DND-41 (cell line): Measurements from ENCODE around the gene NFATC3.
"Not testable (repeated sequence)": the region's sequence is repeated elsewhere in the genome, so short reads cannot be mapped to it uniquely, and the experiment has no call there.

Experiments used
- ATAC-seq: fragments of 200-7000 bp; cut with Tn5 transposase; 3 replicates; pipeline ENCODE4 v1.9.1; 2021; ENCODE audit warnings: low read depth; ENCODE audit not compliant: insufficient read depth
- DNase-seq: peaks from one replicate; pipeline ENCODE4 v3.0.0-alpha.2; 2020
- H2AFZ ChIP-seq: 2 replicates; pipeline ENCODE4 v1.6.0; 2012; ENCODE audit warnings: low read depth, low read length
- H3K27ac ChIP-seq: 2 replicates; pipeline ENCODE4 v1.5.1; 2012; ENCODE audit warnings: low read length, inconsistent platforms
- H3K27me3 ChIP-seq: fragments of 200-600 bp; sonication (generic); 2 replicates; pipeline ENCODE4 v1.6.0; 2012; ENCODE audit warnings: low read length, mild to moderate bottlenecking, inconsistent platforms; ENCODE audit not compliant: insufficient read depth, poor library complexity
- H3K36me3 ChIP-seq: 2 replicates; pipeline ENCODE4 v1.5.1; 2012; ENCODE audit warnings: low read length, inconsistent platforms; ENCODE audit not compliant: insufficient read depth
- H3K4me1 ChIP-seq: 2 replicates; pipeline ENCODE4 v1.5.1; 2012; ENCODE audit warnings: mild to moderate bottlenecking, low read length; ENCODE audit not compliant: insufficient read depth
- H3K4me2 ChIP-seq: 2 replicates; pipeline ENCODE4 v1.6.0; 2012; ENCODE audit warnings: mild to moderate bottlenecking, moderate library complexity, low read length, inconsistent platforms; ENCODE audit not compliant: insufficient read depth
- H3K4me3 ChIP-seq, 2 experiments: fragments of 200-600 bp in 1 of 2; shearing (Covaris generic) in 1 of 2; 2 replicates each; pipeline ENCODE4 v1.5.1; 2012 to 2016; ENCODE audit warnings: inconsistent platforms in 2 of 2, low read length in 2 of 2, mild to moderate bottlenecking in 2 of 2, low read depth in 1 of 2, moderate library complexity in 1 of 2
- H3K79me2 ChIP-seq: 2 replicates; pipeline ENCODE4 v1.6.0; 2012; ENCODE audit warnings: low read length, inconsistent platforms; ENCODE audit not compliant: insufficient read depth
- H3K9ac ChIP-seq: 2 replicates; pipeline ENCODE4 v1.6.0; 2012; ENCODE audit warnings: low read depth, mild to moderate bottlenecking, inconsistent platforms, low read length, moderate library complexity
- H3K9me3 ChIP-seq: 2 replicates; pipeline ENCODE4 v1.5.1; 2012; ENCODE audit warnings: low read length, moderate library complexity, mild to moderate bottlenecking, inconsistent platforms; ENCODE audit not compliant: insufficient read depth, severe bottlenecking
- H4K20me1 ChIP-seq: 2 replicates; pipeline ENCODE4 v1.6.0; 2012; ENCODE audit warnings: low read length; ENCODE audit not compliant: insufficient read depth
- EZH2 ChIP-seq: IDR thresholded peaks from 3 replicates; pipeline ENCODE4 v1.6.1; 2012; ENCODE audit warnings: borderline replicate concordance, low read depth, mild to moderate bottlenecking, moderate library complexity, low read length, inconsistent platforms; ENCODE audit not compliant: severe bottlenecking
- TF ChIP-seq, protein P1 (sequence below): IDR thresholded peaks from 2 replicates; pipeline ENCODE4 v1.5.1; 2012; ENCODE audit warnings: borderline replicate concordance, low read length, moderate library complexity, mild to moderate bottlenecking; ENCODE audit not compliant: poor library complexity, severe bottlenecking; ENCODE audit errors: extremely low read depth

The NFATC3 gene

GRCh38 chr16:68100488-68100887 is 15.3 kb downstream of the NFATC3 start:
- DNase-seq (no peak), ATAC-seq (no peak)
- no peak overlapping the region for H3K9ac ChIP-seq
- no peak overlapping the region for H3K4me2 ChIP-seq
- no peak overlapping the region for H2AFZ ChIP-seq
- H4K20me1 ChIP-seq = peaks cover 41% of the 10 kb centered on the region
- H3K27me3 ChIP-seq = no peaks in the 10 kb centered on the region
- H3K4me3 ChIP-seq = no peak overlapping the region
- no peaks in the 10 kb centered on the region for H3K4me1 ChIP-seq
- TF ChIP-seq EZH2 = no peak
- TF ChIP-seq, protein P1, sequence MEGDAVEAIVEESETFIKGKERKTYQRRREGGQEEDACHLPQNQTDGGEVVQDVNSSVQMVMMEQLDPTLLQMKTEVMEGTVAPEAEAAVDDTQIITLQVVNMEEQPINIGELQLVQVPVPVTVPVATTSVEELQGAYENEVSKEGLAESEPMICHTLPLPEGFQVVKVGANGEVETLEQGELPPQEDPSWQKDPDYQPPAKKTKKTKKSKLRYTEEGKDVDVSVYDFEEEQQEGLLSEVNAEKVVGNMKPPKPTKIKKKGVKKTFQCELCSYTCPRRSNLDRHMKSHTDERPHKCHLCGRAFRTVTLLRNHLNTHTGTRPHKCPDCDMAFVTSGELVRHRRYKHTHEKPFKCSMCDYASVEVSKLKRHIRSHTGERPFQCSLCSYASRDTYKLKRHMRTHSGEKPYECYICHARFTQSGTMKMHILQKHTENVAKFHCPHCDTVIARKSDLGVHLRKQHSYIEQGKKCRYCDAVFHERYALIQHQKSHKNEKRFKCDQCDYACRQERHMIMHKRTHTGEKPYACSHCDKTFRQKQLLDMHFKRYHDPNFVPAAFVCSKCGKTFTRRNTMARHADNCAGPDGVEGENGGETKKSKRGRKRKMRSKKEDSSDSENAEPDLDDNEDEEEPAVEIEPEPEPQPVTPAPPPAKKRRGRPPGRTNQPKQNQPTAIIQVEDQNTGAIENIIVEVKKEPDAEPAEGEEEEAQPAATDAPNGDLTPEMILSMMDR = no peak
- peaks cover 99% of the 10 kb centered on the region for H3K79me2 ChIP-seq
- no peaks in the 10 kb centered on the region for H3K36me3 ChIP-seq
- H3K27ac ChIP-seq = no peak overlapping the region
- no peaks in the 10 kb centered on the region for H3K9me3 ChIP-seq

GRCh38 chr16:68105611-68106010 is 20.4 kb downstream of the NFATC3 start:
- TF ChIP-seq, protein P1 = no peak
- TF ChIP-seq EZH2 = no peak
- Histone ChIP-seq H2AFZ (no peak overlapping the region), H4K20me1 (peaks cover 12% of the 10 kb centered on the region; the same call in 1 of the 2 replicates), H3K9me3 (peaks cover 5% of the 10 kb centered on the region), H3K4me1 (no peaks in the 10 kb centered on the region), H3K27me3 (no peaks in the 10 kb centered on the region), H3K4me2 (no peak overlapping the region), H3K79me2 (peaks cover 98% of the 10 kb centered on the region), H3K27ac (no peak overlapping the region), H3K4me3 (no peak overlapping the region), H3K36me3 (no peaks in the 10 kb centered on the region), H3K9ac (no peak overlapping the region)
- DNase-seq (no peak), ATAC-seq (no peak)

DNA sequence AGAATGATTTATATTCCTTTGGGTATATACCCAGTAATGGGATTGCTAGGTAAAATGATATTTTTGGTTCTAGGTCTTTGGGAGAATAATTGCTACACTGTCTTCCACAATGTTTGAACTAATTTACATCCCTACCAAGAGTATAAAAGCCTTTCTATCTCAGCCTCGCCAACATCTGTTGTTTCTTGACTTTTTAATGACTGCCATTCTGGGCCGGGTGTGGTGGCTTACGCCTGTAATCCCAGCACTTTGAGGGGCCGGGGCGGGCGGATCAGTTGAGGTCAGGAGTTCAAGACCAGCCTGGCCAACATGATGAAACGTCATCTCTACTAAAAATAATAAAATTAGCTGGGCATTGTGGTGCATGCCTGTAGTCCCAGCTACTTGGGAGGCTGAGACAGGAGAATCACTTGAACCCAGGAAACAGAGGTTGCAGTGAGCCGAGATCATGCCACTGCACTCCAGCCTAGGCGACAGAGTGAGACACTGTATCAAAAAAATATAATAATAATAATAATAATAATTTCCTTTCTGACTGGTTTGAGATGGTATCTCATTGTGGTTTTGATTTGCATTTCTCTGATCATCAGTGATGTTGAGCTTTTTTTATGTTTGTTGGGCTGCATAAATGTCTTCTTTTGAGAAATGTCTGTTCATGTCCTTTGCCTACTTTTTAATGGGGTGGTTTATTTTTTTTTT is 22.2 kb downstream of the NFATC3 start:
- not testable (repeated sequence) for H3K9ac ChIP-seq, H4K20me1 ChIP-seq, H3K4me2 ChIP-seq, H2AFZ ChIP-seq, H3K4me1 ChIP-seq, DNase-seq, H3K27ac ChIP-seq, H3K36me3 ChIP-seq, H3K4me3 ChIP-seq, ATAC-seq, H3K27me3 ChIP-seq, H3K9me3 ChIP-seq
- H3K79me2 ChIP-seq = peaks cover 99% of the 10 kb centered on the region

DNA sequence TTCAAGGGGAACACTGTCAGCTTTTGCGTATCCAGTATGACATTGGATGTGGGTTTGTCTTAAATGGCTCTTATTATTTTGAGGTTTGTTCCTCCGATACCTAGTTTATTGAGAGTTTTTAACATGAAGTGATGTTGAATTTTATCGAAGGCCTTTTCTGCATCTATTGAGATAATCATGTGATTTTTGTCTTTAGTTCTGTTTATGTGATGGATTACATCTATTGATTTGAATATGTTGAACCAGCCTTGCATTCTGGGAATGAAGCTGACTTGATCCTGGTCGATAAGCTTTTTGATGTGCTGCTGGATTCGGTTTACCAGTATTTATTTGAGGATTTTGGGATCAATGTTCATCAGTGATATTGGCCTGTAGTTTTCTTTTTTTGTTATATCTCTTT is 24.0 kb downstream of the NFATC3 start:
- H3K27ac ChIP-seq, H2AFZ ChIP-seq, H3K9ac ChIP-seq, ATAC-seq, DNase-seq, H3K4me3 ChIP-seq, H3K4me1 ChIP-seq, H3K9me3 ChIP-seq, H3K27me3 ChIP-seq, H3K36me3 ChIP-seq, H3K4me2 ChIP-seq: not testable (repeated sequence)
- peaks cover 99% of the 10 kb centered on the region for H3K79me2 ChIP-seq
- peaks cover 25% of the 10 kb centered on the region for H4K20me1 ChIP-seq

- peaks cover 30% of the 10 kb centered on the region for H4K20me1 ChIP-seq
- not testable (repeated sequence) for ATAC-seq, H3K36me3 ChIP-seq, H2AFZ ChIP-seq, H3K4me2 ChIP-seq, H3K27ac ChIP-seq, H3K27me3 ChIP-seq, H3K9me3 ChIP-seq, H3K9ac ChIP-seq, H3K4me3 ChIP-seq, DNase-seq, H3K4me1 ChIP-seq
- H3K79me2 ChIP-seq = peaks cover 99% of the 10 kb centered on the region
Observed at GRCh38 chr16:68110611-68111010, 25.4 kb downstream of the NFATC3 start.
